Tibial artery (tissue), 4 donors: ENCODE data around the gene C19orf47.
"Not testable (repeated sequence)": the region's sequence is repeated elsewhere in the genome, so short reads cannot be mapped to it uniquely, and the experiment has no call there.

Experiments used
- DNase-seq, 2 donors: peaks; one replicate each; pipeline ENCODE4 v3.0.0-alpha.2; 2019
- H3K27ac ChIP-seq, 2 donors: fragments of 200-600 bp; sonication (generic) in 1 of 2; 1 replicate in 1 of 2; 2 replicates in 1 of 2; pipeline ENCODE4 v1.5.1; 2018 to 2019; ENCODE audit warnings: mild to moderate bottlenecking in 1 of 2
- H3K27me3 ChIP-seq, 2 donors: fragments of 200-600 bp; sonication (generic) in 1 of 2; one replicate each; pipeline versions ENCODE4 v1.5.1 to v1.6.0; 2016 to 2019
- H3K36me3 ChIP-seq, 3 donors: fragments of 200-600 bp; sonication (generic) in 2 of 3; one replicate each; pipeline ENCODE4 v1.5.1; 2016 to 2019; ENCODE audit warnings: mild to moderate bottlenecking in 2 of 3
- H3K4me1 ChIP-seq, 4 donors: fragments of 200-600 bp; sonication (generic) in 2 of 4; 1 replicate in 3 of 4; 2 replicates in 1 of 4; pipeline ENCODE4 v1.5.1; 2016 to 2019
- H3K4me3 ChIP-seq, 2 donors: fragments of 200-600 bp; sonication (generic) in 1 of 2; 1 replicate in 1 of 2; 2 replicates in 1 of 2; pipeline ENCODE4 v1.5.1; 2018 to 2019; ENCODE audit warnings: mild to moderate bottlenecking in 2 of 2
- H3K9me3 ChIP-seq, 3 donors: fragments of 200-600 bp; sonication (generic) in 1 of 3; one replicate each; pipeline ENCODE4 v1.5.1; 2016 to 2019
- intact Hi-C: fragments of 100-400 bp; cut with DNase I; formaldehyde crosslinking; loops from one replicate; pipeline ENCODE4 v1.15.0; 2023; ENCODE audit warnings: low total_unique reads
- TF ChIP-seq, protein P1 (sequence below), 2 experiments: fragments of 200-600 bp in 1 of 2; fragments of 450-650 bp in 1 of 2; IDR thresholded peaks; one replicate each; pipeline ENCODE4 v1.5.1; 2017 to 2019; ENCODE audit warnings: antibody characterized with exemption in 2 of 2, mild to moderate bottlenecking in 1 of 2, moderate library complexity in 1 of 2

C19orf47 gene

DNA sequence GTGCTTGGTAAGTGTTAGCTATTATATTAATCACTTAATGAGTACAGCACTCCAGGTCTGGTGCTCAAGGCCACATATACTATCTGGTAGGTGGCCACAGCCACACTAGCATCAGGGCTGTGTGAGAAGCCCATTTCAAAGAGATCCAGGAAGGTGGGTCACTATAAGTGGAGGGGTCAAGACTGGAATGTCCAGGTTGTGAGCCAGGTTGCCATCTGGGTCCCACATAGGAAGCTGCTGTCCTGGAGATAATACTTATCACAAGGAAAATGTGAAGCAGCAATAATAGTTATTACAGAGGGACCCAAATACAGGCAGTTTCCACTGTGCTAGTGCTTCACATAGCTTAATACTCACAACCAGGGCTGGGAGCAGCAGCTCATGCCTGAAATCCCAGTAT, 13.1 kb downstream of the C19orf47 start:
- intact Hi-C loops, result no loop called here
- TF ChIP-seq, protein P1, sequence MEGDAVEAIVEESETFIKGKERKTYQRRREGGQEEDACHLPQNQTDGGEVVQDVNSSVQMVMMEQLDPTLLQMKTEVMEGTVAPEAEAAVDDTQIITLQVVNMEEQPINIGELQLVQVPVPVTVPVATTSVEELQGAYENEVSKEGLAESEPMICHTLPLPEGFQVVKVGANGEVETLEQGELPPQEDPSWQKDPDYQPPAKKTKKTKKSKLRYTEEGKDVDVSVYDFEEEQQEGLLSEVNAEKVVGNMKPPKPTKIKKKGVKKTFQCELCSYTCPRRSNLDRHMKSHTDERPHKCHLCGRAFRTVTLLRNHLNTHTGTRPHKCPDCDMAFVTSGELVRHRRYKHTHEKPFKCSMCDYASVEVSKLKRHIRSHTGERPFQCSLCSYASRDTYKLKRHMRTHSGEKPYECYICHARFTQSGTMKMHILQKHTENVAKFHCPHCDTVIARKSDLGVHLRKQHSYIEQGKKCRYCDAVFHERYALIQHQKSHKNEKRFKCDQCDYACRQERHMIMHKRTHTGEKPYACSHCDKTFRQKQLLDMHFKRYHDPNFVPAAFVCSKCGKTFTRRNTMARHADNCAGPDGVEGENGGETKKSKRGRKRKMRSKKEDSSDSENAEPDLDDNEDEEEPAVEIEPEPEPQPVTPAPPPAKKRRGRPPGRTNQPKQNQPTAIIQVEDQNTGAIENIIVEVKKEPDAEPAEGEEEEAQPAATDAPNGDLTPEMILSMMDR (IDR thresholded peaks at IDR 0.05), result no peak
- no peak for DNase-seq
- peaks cover 50 to 67% (median 62%) of the 10 kb centered on the region in 3 donors for H3K36me3 ChIP-seq
- no peak overlapping the region for H3K4me3 ChIP-seq
- H3K9me3 ChIP-seq, result no peaks in the 10 kb centered on the region
- H3K27me3 ChIP-seq, result no peaks in the 10 kb centered on the region
- no peak overlapping the region for H3K27ac ChIP-seq
- H3K4me1 ChIP-seq, result peaks cover 0 to 8% (median 0%) of the 10 kb centered on the region in 4 donors

DNA sequence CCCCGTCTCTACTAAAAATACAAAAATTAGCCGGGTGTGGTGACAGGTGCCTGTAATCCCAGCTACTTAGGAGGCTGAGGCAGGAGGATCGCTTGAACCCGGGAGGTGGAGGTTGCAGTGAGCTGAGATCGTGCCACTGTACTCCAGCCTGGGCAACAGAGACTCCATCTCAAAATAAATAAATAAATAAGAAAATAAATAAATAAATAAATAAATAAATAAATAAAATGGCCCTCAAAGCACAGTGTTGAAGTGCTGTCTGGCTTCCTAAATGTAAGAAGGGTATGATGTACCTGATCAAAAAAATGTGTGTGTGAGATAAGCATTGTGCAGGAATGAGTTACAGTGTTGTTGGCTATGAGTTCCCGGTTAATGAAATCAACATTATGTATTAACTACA, 15.1 kb downstream of the C19orf47 start:
- intact Hi-C loops, H3K27me3 ChIP-seq, H3K4me3 ChIP-seq, H3K9me3 ChIP-seq, H3K4me1 ChIP-seq, DNase-seq, H3K27ac ChIP-seq: not testable (repeated sequence)
- H3K36me3 ChIP-seq, result peaks cover 67 to 82% (median 74%) of the 10 kb centered on the region in 3 donors

DNA sequence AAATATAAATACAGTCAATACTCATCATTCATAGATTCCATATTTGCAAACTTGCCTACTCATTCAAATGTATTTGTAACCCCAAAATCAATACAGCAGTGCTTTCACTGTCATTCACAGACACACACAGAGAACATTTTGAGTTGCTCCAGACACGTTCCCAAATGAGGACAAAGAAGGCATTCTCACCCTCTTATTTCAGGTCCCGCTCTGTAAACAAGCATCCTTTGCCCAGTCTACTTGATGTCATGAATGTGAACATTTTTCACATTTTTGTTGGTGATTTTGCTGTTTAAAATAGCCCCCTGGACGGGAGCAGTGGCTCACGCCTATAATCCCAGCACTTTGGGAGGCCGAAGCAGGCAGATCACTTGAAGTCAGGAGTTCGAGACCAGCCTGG, 15.5 kb downstream of the C19orf47 start:
- DNase-seq, result no peak
- no peaks in the 10 kb centered on the region for H3K27me3 ChIP-seq
- H3K27ac ChIP-seq, result no peak overlapping the region
- H3K9me3 ChIP-seq, result no peaks in the 10 kb centered on the region
- H3K4me1 ChIP-seq, result no peaks in the 10 kb centered on the region
- intact Hi-C loops, result no loop called here
- H3K36me3 ChIP-seq, result peaks cover 71 to 86% (median 78%) of the 10 kb centered on the region in 3 donors
- TF ChIP-seq, protein P1 (IDR thresholded peaks at IDR 0.05), result no peak
- no peak overlapping the region for H3K4me3 ChIP-seq

DNA sequence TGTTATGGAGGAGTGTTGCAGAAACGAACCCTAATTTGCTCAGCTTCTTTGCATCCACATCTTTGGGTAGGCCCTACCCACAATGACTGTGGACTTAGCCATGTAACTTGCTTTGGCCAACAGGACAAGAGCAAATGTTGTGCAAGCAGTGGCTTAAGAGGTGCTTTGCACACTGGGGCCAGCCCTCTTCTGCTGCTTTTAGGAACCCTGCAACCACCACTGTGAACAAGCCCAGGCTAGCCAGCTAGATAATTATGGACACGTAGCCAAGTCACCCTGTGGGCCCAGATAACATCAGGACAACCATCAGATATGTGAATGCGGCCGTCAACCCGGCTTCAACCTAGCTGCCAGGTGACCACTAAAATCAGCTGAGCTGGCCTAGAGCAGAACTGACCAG, 17.1 kb downstream of the C19orf47 start:
- Histone ChIP-seq H3K9me3 (no peaks in the 10 kb centered on the region), H3K27me3 (no peaks in the 10 kb centered on the region), H3K4me3 (no peak overlapping the region), H3K36me3 (peaks cover 84 to 100% (median 91%) of the 10 kb centered on the region in 3 donors), H3K4me1 (no peaks in the 10 kb centered on the region), H3K27ac (no peak overlapping the region)
- TF ChIP-seq, protein P1 (IDR thresholded peaks at IDR 0.05), result no peak
- intact Hi-C loops, result no loop called here
- no peak for DNase-seq

DNA sequence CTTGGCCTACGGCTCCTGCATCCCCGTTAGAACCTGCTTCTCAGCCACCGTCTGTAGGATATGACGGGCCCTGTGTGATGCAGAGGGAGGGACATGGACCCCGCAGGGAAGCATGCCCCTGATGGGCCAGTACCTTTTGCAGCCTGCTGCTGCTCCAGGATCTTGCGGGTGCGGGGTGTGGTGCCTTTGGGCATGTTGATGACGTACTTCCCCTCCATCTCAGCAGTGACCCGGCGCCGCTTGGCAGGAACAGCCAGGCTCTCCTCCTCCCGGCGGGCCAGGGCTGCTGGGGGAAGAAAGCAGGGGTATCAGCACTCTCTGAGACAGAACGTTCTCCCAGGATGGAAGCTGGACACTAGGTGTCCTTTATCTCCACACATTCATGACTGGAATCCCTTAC, 22.0 kb downstream of the C19orf47 start:
- no peak overlapping the region for H3K27ac ChIP-seq
- peaks cover 0 to 7% (median 0%) of the 10 kb centered on the region in 4 donors for H3K4me1 ChIP-seq
- H3K9me3 ChIP-seq, result no peaks in the 10 kb centered on the region
- H3K4me3 ChIP-seq, result no peak overlapping the region
- no peaks in the 10 kb centered on the region for H3K27me3 ChIP-seq
- TF ChIP-seq, protein P1 (IDR thresholded peaks at IDR 0.05), result no peak
- intact Hi-C loops, result no loop called here
- no peak for DNase-seq
- H3K36me3 ChIP-seq, result peaks cover 90 to 100% (median 94%) of the 10 kb centered on the region in 3 donors

DNA sequence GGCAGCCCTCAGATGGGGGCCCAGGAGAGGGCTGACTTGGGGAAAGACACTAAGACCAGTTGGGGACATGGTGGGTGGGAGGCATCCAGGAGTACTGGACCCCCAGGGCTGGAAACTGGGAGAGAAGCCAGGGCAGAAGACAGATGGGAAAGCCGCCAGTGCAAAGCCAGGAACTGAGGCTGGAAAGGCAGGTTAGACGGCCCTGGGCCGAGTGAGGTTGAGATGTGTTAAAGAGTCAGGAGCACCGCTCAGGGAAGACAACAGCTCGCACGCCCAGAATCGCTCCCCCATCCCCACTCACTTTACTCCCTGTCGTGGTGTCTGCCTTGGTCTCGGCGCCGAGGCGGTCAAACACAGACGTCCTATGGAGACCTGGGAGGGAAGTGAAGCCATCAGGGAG, 24.5 kb downstream of the C19orf47 start:
- Histone ChIP-seq H3K9me3 (no peaks in the 10 kb centered on the region), H3K4me3 (no peak overlapping the region), H3K36me3 (peaks cover 80 to 96% (median 90%) of the 10 kb centered on the region in 3 donors), H3K4me1 (peaks cover 0 to 7% (median 0%) of the 10 kb centered on the region in 4 donors), H3K27ac (no peak overlapping the region), H3K27me3 (no peaks in the 10 kb centered on the region)
- intact Hi-C loops, result no loop called here
- DNase-seq, result no peak
- TF ChIP-seq, protein P1 (IDR thresholded peaks at IDR 0.05), result no peak
